ENCODE data around the gene NKIRAS2.

The NKIRAS2 gene

GRCh38 chr17:42055027-42055426 lies 35.1 kb downstream of the NKIRAS2 start:
- Histone ChIP-seq H3K4me2 (ENCODE audit: low read length) (no peak overlapping the region), H4K20me1 (ENCODE audit: control insufficient read depth, insufficient read depth, low read depth, low read length) (no peaks in the 10 kb centered on the region), H3K9me3 (ENCODE audit: control insufficient read depth, insufficient read depth, low read length) (peaks cover 9% of the 10 kb centered on the region), H3K27me3 (ENCODE audit: control insufficient read depth, low read length) (peaks cover 44% of the 10 kb centered on the region), H3K4me1 (ENCODE audit: control insufficient read depth, low read length) (no peaks in the 10 kb centered on the region), H3K9me2 (replicated peaks; ENCODE audit: control insufficient read depth, low read length) (no peaks in the 10 kb centered on the region), H3K4me3 (ENCODE audit: low read length) (no peak overlapping the region), H3K36me3 (ENCODE audit: control insufficient read depth, low read length) (no peaks in the 10 kb centered on the region), H3F3A (ENCODE audit: control insufficient read depth, insufficient read depth) (no peaks in the 10 kb centered on the region), H3K79me2 (ENCODE audit: control insufficient read depth, low read length) (no peaks in the 10 kb centered on the region), H3K27ac (ENCODE audit: low read depth, low read length) (no peak overlapping the region)
- TF ChIP-seq EZH2phosphoT487 (IDR thresholded peaks at IDR 0.05; ENCODE audit: borderline replicate concordance, low read length) (no peak), CTCF (IDR thresholded peaks at IDR 0.05; ENCODE audit: low read depth, low read length, poor library complexity, severe bottlenecking) (no peak)

GRCh38 chr17:42055496-42055895 lies 35.6 kb downstream of the NKIRAS2 start:
- TF ChIP-seq EZH2phosphoT487 (IDR thresholded peaks at IDR 0.05; ENCODE audit: borderline replicate concordance, low read length), result no peak
- no peak for TF ChIP-seq CTCF (IDR thresholded peaks at IDR 0.05; ENCODE audit: low read depth, low read length, poor library complexity, severe bottlenecking)

GRCh38 chr17:42056635-42057034 lies 36.7 kb downstream of the NKIRAS2 start:
- Histone ChIP-seq H3K9me3 (ENCODE audit: control insufficient read depth, insufficient read depth, low read length) (peaks cover 9% of the 10 kb centered on the region), H3K4me1 (ENCODE audit: control insufficient read depth, low read length) (no peaks in the 10 kb centered on the region), H3K27ac (ENCODE audit: low read depth, low read length) (no peak overlapping the region), H3K9me2 (replicated peaks; ENCODE audit: control insufficient read depth, low read length) (no peaks in the 10 kb centered on the region), H3K27me3 (ENCODE audit: control insufficient read depth, low read length) (peaks cover 33% of the 10 kb centered on the region), H3K79me2 (ENCODE audit: control insufficient read depth, low read length) (no peaks in the 10 kb centered on the region), H3K4me3 (ENCODE audit: low read length) (no peak overlapping the region), H3K4me2 (ENCODE audit: low read length) (no peak overlapping the region), H3F3A (ENCODE audit: control insufficient read depth, insufficient read depth) (no peaks in the 10 kb centered on the region), H3K36me3 (ENCODE audit: control insufficient read depth, low read length) (no peaks in the 10 kb centered on the region), H4K20me1 (ENCODE audit: control insufficient read depth, insufficient read depth, low read depth, low read length) (no peaks in the 10 kb centered on the region)
- TF ChIP-seq CTCF (IDR thresholded peaks at IDR 0.05; ENCODE audit: low read depth, low read length, poor library complexity, severe bottlenecking) (no peak), EZH2phosphoT487 (IDR thresholded peaks at IDR 0.05; ENCODE audit: borderline replicate concordance, low read length) (no peak)

More at GRCh38 chr17:42055496-42055895, 35.6 kb downstream of the NKIRAS2 start:
- no peak overlapping the region for H3K4me3 ChIP-seq (ENCODE audit: low read length)
- no peaks in the 10 kb centered on the region for H4K20me1 ChIP-seq (ENCODE audit: control insufficient read depth, insufficient read depth, low read depth, low read length)
- peaks cover 42% of the 10 kb centered on the region for H3K27me3 ChIP-seq (ENCODE audit: control insufficient read depth, low read length)
- no peaks in the 10 kb centered on the region for H3K4me1 ChIP-seq (ENCODE audit: control insufficient read depth, low read length)
- no peaks in the 10 kb centered on the region for H3K36me3 ChIP-seq (ENCODE audit: control insufficient read depth, low read length)
- peaks cover 9% of the 10 kb centered on the region for H3K9me3 ChIP-seq (ENCODE audit: control insufficient read depth, insufficient read depth, low read length)
- no peak overlapping the region for H3K27ac ChIP-seq (ENCODE audit: low read depth, low read length)
- no peaks in the 10 kb centered on the region for H3F3A ChIP-seq (ENCODE audit: control insufficient read depth, insufficient read depth)
- no peaks in the 10 kb centered on the region for H3K9me2 ChIP-seq (replicated peaks; ENCODE audit: control insufficient read depth, low read length)
- H3K4me2 ChIP-seq (ENCODE audit: low read length), result no peak overlapping the region
- H3K79me2 ChIP-seq (ENCODE audit: control insufficient read depth, low read length), result no peaks in the 10 kb centered on the region
